RWPE2 (cell line): ENCODE data around the gene FAM78A.
A peak's percentile ranks its signal among the peaks of the same experiment; 100 is the strongest.

Experiments
- ATAC-seq: fragments of 200-7000 bp; cut with Tn5 transposase; 3 replicates; pipeline ENCODE4 v1.9.1; 2021; ENCODE audit warnings: low read depth
- DNase-seq: peaks from one replicate; pipeline ENCODE4 v3.0.0-alpha.2; 2020; ENCODE audit warnings: low spot score
- H3K27ac ChIP-seq: fragments of 450-650 bp; 2 replicates; pipeline ENCODE4 v1.5.1; 2017; ENCODE audit warnings: mild to moderate bottlenecking; ENCODE audit not compliant: poor library complexity, severe bottlenecking
- H3K27me3 ChIP-seq: fragments of 250-450 bp; sonication (Bioruptor Pico); 2 replicates; pipeline ENCODE4 v1.5.1; 2021; ENCODE audit warnings: mild to moderate bottlenecking, moderate library complexity; ENCODE audit not compliant: insufficient read depth, poor library complexity, severe bottlenecking
- H3K36me3 ChIP-seq: fragments of 250-450 bp; sonication (Bioruptor Pico); 2 replicates; pipeline ENCODE4 v1.5.1; 2020; ENCODE audit warnings: low read depth, mild to moderate bottlenecking, moderate library complexity
- H3K4me1 ChIP-seq: fragments of 250-450 bp; sonication (Bioruptor Pico); 2 replicates; pipeline ENCODE4 v1.5.1; 2021; ENCODE audit warnings: mild to moderate bottlenecking, moderate library complexity; ENCODE audit not compliant: insufficient read depth, poor library complexity, severe bottlenecking
- H3K4me3 ChIP-seq: fragments of 250-450 bp; sonication (Bioruptor Pico); 2 replicates; pipeline ENCODE4 v1.5.1; 2021; ENCODE audit warnings: mild to moderate bottlenecking, moderate library complexity; ENCODE audit not compliant: severe bottlenecking
- H3K9me3 ChIP-seq: fragments of 250-450 bp; sonication (Bioruptor Pico); 2 replicates; pipeline ENCODE4 v1.5.1; 2021; ENCODE audit warnings: mild to moderate bottlenecking, moderate library complexity; ENCODE audit not compliant: severe bottlenecking
- CTCF ChIP-seq: fragments of 450-650 bp; IDR thresholded peaks from one replicate; pipeline ENCODE4 v1.5.1; 2017; ENCODE audit warnings: mild to moderate bottlenecking, moderate library complexity; ENCODE audit not compliant: poor library complexity, severe bottlenecking

Gene FAM78A

GRCh38 chr9:131310833-131311554 is 34.7 kb upstream of the FAM78A start:
- no peak overlapping the region for H3K4me3 ChIP-seq
- DNase-seq, result no peak
- H3K27me3 ChIP-seq, result no peaks in the 10 kb centered on the region
- H3K27ac ChIP-seq, result no peak overlapping the region
- no peaks in the 10 kb centered on the region for H3K36me3 ChIP-seq
- H3K4me1 ChIP-seq, result no peaks in the 10 kb centered on the region
- TF ChIP-seq CTCF, result no peak
- H3K9me3 ChIP-seq, result no peaks in the 10 kb centered on the region
- peak; percentile 58 for ATAC-seq

GRCh38 chr9:131309530-131310276 is 33.4 kb upstream of the FAM78A start:
- Histone ChIP-seq H3K36me3 (no peaks in the 10 kb centered on the region), H3K4me1 (no peaks in the 10 kb centered on the region), H3K9me3 (no peaks in the 10 kb centered on the region), H3K27me3 (no peaks in the 10 kb centered on the region), H3K27ac (no peak overlapping the region), H3K4me3 (no peak overlapping the region)
- ATAC-seq (no peak), DNase-seq (no peak)
- TF ChIP-seq CTCF, result no peak

- DNase-seq (no peak), ATAC-seq (no peak)
- no peak for TF ChIP-seq CTCF
- H3K36me3 ChIP-seq, result no peaks in the 10 kb centered on the region
- H3K9me3 ChIP-seq, result no peaks in the 10 kb centered on the region
- no peak overlapping the region for H3K4me3 ChIP-seq
- H3K27ac ChIP-seq, result no peak overlapping the region
- H3K27me3 ChIP-seq, result no peaks in the 10 kb centered on the region
- no peaks in the 10 kb centered on the region for H3K4me1 ChIP-seq
Measured at GRCh38 chr9:131308906-131309529, 32.7 kb upstream of the FAM78A start.

GRCh38 chr9:131308452-131308851 is 32.1 kb upstream of the FAM78A start:
- no peak for TF ChIP-seq CTCF
- no peak for ATAC-seq

More at GRCh38 chr9:131308452-131308851, 32.1 kb upstream of the FAM78A start:
- Histone ChIP-seq H3K9me3 (no peaks in the 10 kb centered on the region), H3K4me1 (no peaks in the 10 kb centered on the region), H3K27me3 (no peaks in the 10 kb centered on the region), H3K36me3 (no peaks in the 10 kb centered on the region), H3K4me3 (no peak overlapping the region), H3K27ac (no peak overlapping the region)
- no peak for DNase-seq
